Activated T-cell treated with anti-CD3 and anti-CD28 coated beads for 4 hours (primary cell): ENCODE measurements around the gene PDE7B.
"Not testable (repeated sequence)": the region's sequence is repeated elsewhere in the genome, so short reads cannot be mapped to it uniquely, and the experiment has no call there.

Experiments
- DNase-seq: peaks from one replicate; pipeline ENCODE4 v3.0.0-alpha.2; 2020

The PDE7B gene

GRCh38 chr6:136077834-136078576 lies 226.5 kb downstream of the PDE7B start:
- no peak for DNase-seq

- no peak for DNase-seq
These were observed 228.4 kb downstream of the PDE7B start for GRCh38 chr6:136079701-136080565.

DNA sequence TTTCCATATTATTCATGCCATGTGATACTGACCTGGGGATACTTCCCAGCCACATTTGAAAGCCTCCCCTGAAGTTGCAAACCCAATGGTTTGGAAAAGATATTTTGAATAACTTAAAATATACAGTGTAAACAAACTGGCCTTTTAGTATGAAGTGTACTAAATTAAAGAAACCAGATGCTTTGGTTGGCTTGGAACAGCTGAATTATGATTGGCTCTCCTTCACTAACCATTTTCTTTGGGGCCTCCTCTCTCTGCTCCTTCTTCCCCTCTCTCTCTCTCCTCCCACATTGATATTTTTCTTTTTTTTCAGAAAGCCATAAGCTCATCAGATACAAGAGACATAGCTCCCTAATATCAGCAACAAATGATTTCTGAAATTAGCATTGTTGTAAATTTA lies 232.0 kb downstream of the PDE7B start:
- no peak for DNase-seq

DNA sequence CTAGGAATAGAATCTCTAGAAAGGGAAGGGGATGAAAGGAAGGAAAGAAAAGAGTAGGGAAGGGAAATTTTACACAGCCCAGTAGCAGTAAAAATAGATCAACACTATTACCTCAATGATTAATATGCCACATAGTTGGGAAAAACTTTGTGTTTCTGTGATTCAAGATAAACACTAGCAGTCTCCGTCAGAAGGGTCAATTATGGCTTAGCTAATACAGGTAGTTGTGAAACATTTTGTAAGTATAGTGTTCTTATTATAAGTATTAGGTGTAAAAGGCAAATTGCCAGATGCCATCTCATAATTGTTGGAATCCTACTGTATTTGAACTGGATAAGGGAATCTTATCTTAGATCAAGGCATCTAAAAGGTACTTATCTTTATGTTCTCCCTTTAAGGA lies 232.9 kb downstream of the PDE7B start:
- no peak for DNase-seq

GRCh38 chr6:136085370-136086115 lies 234.0 kb downstream of the PDE7B start:
- no peak for DNase-seq

GRCh38 chr6:136086686-136087085 lies 235.2 kb downstream of the PDE7B start:
- DNase-seq = no peak

GRCh38 chr6:136087986-136088385 lies 236.5 kb downstream of the PDE7B start:
- no peak for DNase-seq

GRCh38 chr6:136088693-136089092 lies 237.2 kb downstream of the PDE7B start:
- DNase-seq = no peak

DNA sequence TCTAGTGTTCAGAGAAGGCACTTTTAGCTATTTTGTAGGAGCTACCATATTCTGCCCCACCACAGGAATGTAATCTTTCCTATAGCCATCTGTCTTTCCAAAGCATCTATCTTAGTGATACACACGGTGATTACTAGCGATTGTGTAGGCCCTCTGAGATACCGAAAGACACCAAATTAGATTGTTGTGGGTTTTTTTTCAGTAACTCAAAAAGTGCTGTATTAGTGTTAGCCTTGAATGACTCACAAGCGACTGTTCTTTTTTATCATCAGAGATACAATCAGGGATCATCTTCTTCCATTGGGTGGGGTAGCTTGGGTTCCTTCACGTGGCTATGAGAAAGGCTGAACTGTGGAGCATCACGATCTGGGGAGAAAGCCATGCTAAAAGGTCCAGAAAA lies 238.4 kb downstream of the PDE7B start:
- no peak for DNase-seq

DNA sequence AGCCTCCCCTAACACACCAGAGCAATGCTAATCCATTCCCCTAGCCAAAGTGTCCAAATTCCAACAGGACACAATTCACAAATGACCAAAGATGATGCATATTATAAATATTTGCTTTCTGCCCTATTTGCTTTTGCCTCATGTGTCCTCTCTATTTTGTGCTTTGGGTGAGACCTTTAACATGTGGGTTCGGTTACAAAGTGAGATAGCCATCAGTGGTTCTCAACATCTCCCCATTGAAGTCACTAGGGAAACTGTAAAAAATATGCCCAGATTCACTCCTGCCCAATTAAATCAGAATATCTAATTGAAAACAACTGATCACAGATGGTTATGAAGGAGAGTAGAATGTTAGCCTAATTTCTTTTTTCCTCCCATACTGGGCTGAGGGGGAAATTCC lies 239.4 kb downstream of the PDE7B start:
- DNase-seq = no peak

DNA sequence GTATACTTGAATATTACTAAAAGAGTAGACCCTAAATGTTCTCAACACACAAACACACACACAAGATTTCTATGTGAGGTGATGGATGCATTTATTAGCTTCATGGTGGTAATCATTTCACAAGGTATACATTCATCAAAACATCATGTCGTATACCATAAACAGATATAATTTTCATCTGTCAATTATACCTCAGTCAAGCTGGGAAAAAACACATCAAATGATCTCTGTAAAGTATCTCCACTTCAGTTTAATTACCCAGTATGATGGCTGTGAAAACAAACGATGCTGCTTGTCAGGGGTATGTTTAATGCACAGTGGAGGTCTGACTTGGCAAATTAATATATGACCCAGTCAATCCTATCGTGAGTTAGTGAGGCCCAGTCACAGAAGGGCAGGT lies 241.4 kb downstream of the PDE7B start:
- no peak for DNase-seq

- DNase-seq = no peak
These were observed 242.3 kb downstream of the PDE7B start for GRCh38 chr6:136093835-136094234.

GRCh38 chr6:136094812-136095211 lies 243.3 kb downstream of the PDE7B start:
- DNase-seq = no peak

DNA sequence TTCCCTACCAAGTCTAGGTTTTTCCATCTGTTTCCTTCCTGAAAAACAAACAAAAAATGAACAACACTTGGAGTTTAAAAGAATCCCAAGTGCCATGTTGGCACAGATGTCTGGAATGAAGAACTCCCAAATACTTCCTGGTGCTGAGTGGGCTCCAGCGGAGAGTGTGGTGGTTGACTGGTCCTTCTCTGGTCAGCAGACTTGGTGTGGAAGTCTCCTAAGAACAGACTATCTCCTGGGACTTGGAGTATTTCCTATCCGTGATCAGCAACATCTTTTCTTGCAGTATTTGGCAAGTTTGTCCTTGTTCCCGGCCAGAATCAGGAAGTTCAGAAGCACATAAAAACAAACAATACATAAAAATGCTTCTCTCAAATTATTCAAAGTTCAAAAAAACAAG lies 244.5 kb downstream of the PDE7B start:
- no peak for DNase-seq

- no peak for DNase-seq
These were observed 251.6 kb downstream of the PDE7B start for GRCh38 chr6:136102991-136103688.

GRCh38 chr6:136103763-136104311 lies 252.3 kb downstream of the PDE7B start:
- DNase-seq = no peak

- DNase-seq = no peak
These were observed 253.1 kb downstream of the PDE7B start for GRCh38 chr6:136104556-136104955.

GRCh38 chr6:136105797-136106196 lies 254.3 kb downstream of the PDE7B start:
- not testable (repeated sequence) for DNase-seq

DNA sequence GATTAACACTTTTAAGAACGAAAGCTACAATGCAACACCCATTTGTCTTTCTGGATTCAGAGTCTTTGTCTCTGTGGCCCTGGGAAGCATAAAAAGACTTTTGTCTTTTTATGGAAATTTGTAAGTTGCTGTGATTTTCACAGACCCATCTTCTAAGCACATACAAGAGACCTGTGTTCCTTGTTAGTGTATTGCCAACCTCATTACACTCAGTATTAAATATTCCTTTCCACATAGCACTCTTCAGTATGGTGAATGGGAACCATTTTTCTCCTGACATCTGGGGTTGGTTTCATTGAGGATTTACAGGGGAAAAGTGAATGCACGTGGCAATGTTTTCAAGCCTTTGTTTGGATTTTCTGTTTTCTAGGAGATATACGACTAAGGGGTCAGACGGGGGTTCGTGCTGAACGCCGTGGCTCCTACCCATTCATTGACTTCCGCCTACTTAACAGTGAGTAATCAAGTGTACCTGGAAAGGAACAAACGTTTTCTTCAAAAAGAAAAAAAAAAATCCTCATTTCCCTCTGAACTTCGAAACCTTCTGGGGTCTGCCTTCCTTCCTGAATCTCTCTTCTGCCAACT lies 257.0 kb downstream of the PDE7B start:
- no peak for DNase-seq

- DNase-seq = no peak
These were observed 260.3 kb downstream of the PDE7B start for GRCh38 chr6:136111831-136112230.

DNA sequence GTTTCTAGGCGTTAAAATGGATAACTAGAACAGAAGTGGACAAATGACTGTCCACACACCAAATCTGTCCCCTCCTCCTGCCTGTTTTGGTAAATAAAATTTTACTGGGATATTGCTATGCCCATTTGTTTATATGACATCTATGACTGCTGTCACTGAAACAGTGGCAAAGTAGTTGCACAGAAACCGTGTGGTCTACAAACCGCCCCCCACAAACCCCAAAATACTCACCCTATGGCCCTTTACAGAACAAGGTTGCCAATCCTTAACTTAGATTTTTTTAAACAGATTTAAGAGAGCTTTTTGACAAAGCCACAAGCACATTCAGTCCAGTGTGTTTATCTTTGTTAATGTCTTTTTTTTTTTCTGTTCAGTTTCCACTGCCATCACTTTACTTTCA lies 260.8 kb downstream of the PDE7B start:
- DNase-seq = no peak

- DNase-seq = no peak
These were observed 262.3 kb downstream of the PDE7B start for GRCh38 chr6:136113736-136114173.
